ENCODE data around the gene TMEM43. TPM values are rescaled to one million over a fixed set of nuclear protein-coding genes. Genes with fewer than 3 reads are reported as not detected.
A peak's percentile ranks its signal among the peaks of the same experiment; 100 is the strongest.

TMEM43 gene
- total and polyA plus RNA-seq, 2 of the 13 experiments (the other 11 are each of a cell fraction or from before 2014, with no cell fraction given) = 48.9 to 50.5 TPM

DNA sequence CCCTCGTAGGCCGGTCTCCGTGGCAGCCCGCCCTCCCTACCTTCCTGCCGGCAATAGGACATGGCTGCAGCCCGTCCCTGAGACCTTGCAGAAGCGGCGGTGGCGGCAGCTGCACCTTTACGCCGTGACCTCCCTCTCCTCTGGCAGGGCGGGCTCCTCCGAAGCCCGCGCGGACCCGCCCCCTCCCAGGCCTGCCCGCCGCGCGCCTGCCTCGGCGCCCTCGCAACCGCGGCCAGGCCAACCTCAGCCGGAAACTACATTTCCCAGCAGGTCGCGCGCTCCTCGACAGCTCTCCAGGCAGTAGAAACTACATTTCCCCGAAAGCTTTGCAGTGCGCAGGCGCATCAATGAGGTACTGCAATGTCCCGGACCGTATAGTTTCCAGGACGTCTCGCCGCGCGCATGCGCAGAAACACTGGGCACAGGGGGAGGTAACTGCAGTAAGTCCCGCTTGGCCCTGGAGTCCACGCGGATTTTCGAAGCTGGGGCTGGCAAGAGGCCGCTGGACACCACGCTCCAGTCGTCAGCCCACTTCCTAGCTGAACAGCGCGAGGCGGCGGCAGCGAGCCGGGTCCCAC is at the start of gene TMEM43, which contains the start of gene CHCHD4 (continued):
- TF ChIP-seq, protein P1, sequence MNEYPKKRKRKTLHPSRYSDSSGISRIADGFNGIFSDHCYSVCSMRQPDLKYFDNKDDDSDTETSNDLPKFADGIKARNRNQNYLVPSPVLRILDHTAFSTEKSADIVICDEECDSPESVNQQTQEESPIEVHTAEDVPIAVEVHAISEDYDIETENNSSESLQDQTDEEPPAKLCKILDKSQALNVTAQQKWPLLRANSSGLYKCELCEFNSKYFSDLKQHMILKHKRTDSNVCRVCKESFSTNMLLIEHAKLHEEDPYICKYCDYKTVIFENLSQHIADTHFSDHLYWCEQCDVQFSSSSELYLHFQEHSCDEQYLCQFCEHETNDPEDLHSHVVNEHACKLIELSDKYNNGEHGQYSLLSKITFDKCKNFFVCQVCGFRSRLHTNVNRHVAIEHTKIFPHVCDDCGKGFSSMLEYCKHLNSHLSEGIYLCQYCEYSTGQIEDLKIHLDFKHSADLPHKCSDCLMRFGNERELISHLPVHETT (CRISPR knock-in tag; conservative IDR thresholded peaks at IDR 0.05) = no peak
- TF ChIP-seq, protein P2, sequence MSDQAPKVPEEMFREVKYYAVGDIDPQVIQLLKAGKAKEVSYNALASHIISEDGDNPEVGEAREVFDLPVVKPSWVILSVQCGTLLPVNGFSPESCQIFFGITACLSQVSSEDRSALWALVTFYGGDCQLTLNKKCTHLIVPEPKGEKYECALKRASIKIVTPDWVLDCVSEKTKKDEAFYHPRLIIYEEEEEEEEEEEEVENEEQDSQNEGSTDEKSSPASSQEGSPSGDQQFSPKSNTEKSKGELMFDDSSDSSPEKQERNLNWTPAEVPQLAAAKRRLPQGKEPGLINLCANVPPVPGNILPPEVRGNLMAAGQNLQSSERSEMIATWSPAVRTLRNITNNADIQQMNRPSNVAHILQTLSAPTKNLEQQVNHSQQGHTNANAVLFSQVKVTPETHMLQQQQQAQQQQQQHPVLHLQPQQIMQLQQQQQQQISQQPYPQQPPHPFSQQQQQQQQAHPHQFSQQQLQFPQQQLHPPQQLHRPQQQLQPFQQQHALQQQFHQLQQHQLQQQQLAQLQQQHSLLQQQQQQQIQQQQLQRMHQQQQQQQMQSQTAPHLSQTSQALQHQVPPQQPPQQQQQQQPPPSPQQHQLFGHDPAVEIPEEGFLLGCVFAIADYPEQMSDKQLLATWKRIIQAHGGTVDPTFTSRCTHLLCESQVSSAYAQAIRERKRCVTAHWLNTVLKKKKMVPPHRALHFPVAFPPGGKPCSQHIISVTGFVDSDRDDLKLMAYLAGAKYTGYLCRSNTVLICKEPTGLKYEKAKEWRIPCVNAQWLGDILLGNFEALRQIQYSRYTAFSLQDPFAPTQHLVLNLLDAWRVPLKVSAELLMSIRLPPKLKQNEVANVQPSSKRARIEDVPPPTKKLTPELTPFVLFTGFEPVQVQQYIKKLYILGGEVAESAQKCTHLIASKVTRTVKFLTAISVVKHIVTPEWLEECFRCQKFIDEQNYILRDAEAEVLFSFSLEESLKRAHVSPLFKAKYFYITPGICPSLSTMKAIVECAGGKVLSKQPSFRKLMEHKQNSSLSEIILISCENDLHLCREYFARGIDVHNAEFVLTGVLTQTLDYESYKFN (CRISPR knock-in tag; conservative IDR thresholded peaks at IDR 0.05) = no peak
- TF ChIP-seq CHCHD3 (CRISPR knock-in tag; IDR thresholded peaks at IDR 0.05) (no peak), ZNF543 (CRISPR knock-in tag; IDR thresholded peaks at IDR 0.05) (no peak), MAZ (IDR thresholded peaks at IDR 0.05; ENCODE audit: borderline replicate concordance, low read depth, low read length) (0 out of 2 replicates have a peak, but pooled peaks have one; percentile 16), MAZ (CRISPR knock-in tag; IDR thresholded peaks at IDR 0.05; ENCODE audit: low read depth) (peak; percentile 47), NFYC (CRISPR knock-in tag; IDR thresholded peaks at IDR 0.05) (peak; percentile 43), BRD4 (CRISPR knock-in tag; IDR thresholded peaks at IDR 0.05) (no peak), MXD4 (CRISPR knock-in tag; IDR thresholded peaks at IDR 0.05) (0 out of 2 replicates have a peak, but pooled peaks have one; percentile 22), ESRRA (CRISPR knock-in tag; IDR thresholded peaks at IDR 0.05; ENCODE audit: low read depth) (peak; percentile 2; the same call in 1 of the 2 replicates), ZNF451 (CRISPR knock-in tag; IDR thresholded peaks at IDR 0.05) (peak; percentile 8; the same call in 1 of the 2 replicates), TOE1 (CRISPR knock-in tag; IDR thresholded peaks at IDR 0.05) (0 out of 2 replicates have a peak, but pooled peaks have one; percentile 16), SAP130 (CRISPR knock-in tag; IDR thresholded peaks at IDR 0.05; ENCODE audit: low read depth) (peak; percentile 1; the same call in 1 of the 2 replicates), ZNF225 (CRISPR knock-in tag; IDR thresholded peaks at IDR 0.05) (no peak), ZNF616 (CRISPR knock-in tag; IDR thresholded peaks at IDR 0.05; ENCODE audit: low read depth) (no peak; the same call in 1 of the 2 replicates), CENPX (CRISPR knock-in tag; IDR thresholded peaks at IDR 0.05) (no peak), ZNF205 (CRISPR knock-in tag; IDR thresholded peaks at IDR 0.05) (no peak; the same call in 1 of the 2 replicates), MEIS2 (CRISPR knock-in tag; IDR thresholded peaks at IDR 0.05) (peak; percentile 5; the same call in 1 of the 2 replicates)
- TF ChIP-seq, protein P3, sequence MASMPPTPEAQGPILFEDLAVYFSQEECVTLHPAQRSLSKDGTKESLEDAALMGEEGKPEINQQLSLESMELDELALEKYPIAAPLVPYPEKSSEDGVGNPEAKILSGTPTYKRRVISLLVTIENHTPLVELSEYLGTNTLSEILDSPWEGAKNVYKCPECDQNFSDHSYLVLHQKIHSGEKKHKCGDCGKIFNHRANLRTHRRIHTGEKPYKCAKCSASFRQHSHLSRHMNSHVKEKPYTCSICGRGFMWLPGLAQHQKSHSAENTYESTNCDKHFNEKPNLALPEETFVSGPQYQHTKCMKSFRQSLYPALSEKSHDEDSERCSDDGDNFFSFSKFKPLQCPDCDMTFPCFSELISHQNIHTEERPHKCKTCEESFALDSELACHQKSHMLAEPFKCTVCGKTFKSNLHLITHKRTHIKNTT (CRISPR knock-in tag; IDR thresholded peaks at IDR 0.05) = 0 out of 2 replicates have a peak, but pooled peaks have one; percentile 77
- TF ChIP-seq, protein P4, sequence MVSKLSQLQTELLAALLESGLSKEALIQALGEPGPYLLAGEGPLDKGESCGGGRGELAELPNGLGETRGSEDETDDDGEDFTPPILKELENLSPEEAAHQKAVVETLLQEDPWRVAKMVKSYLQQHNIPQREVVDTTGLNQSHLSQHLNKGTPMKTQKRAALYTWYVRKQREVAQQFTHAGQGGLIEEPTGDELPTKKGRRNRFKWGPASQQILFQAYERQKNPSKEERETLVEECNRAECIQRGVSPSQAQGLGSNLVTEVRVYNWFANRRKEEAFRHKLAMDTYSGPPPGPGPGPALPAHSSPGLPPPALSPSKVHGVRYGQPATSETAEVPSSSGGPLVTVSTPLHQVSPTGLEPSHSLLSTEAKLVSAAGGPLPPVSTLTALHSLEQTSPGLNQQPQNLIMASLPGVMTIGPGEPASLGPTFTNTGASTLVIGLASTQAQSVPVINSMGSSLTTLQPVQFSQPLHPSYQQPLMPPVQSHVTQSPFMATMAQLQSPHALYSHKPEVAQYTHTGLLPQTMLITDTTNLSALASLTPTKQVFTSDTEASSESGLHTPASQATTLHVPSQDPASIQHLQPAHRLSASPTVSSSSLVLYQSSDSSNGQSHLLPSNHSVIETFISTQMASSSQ (IDR thresholded peaks at IDR 0.05; ENCODE audit: low read depth) = no peak; the same call in 1 of the 2 replicates
- TF ChIP-seq, protein P4 (CRISPR knock-in tag; IDR thresholded peaks at IDR 0.05; ENCODE audit: borderline replicate concordance) = peak; percentile 53; the same call in 1 of the 2 replicates
